ENCODE measurements around the gene CDH13. TPM values are rescaled to one million over a fixed set of nuclear protein-coding genes. Genes with fewer than 3 reads are reported as not detected.

The CDH13 gene
- total and polyA plus RNA-seq, 2 donors (not counting 3 experiments of a cell fraction or from before 2014, with no cell fraction given) = 96.6 to 124 TPM

GRCh38 chr16:82793528-82794245, 166.9 kb downstream of the CDH13 start:
- Histone ChIP-seq H3K4me3 (replicated peaks in 1 of 3; ENCODE audit: insufficient read depth in 1 of 3, low read depth in 1 of 3, low read length in 3 of 3) (no peak overlapping the region), H3K27ac (ENCODE audit: insufficient read depth, low read depth, low read length) (no peak overlapping the region), H3K36me3 (ENCODE audit: control insufficient read depth in 2 of 2, extremely low read depth in 1 of 2, insufficient read depth in 2 of 2, low read length in 2 of 2) (no peaks in the 10 kb centered on the region), H3K9me1 (replicated peaks; ENCODE audit: control insufficient read depth, extremely low read depth, insufficient read depth, low read length) (no peaks in the 10 kb centered on the region), H2AFZ (ENCODE audit: low read depth, low read length) (no peak overlapping the region), H3K9ac (replicated peaks; ENCODE audit: extremely low read depth, insufficient read depth, low read length) (no peak overlapping the region), H4K20me1 (replicated peaks; ENCODE audit: control insufficient read depth, extremely low read depth, insufficient read depth, low read length) (no peaks in the 10 kb centered on the region), H3K4me2 (ENCODE audit: insufficient read depth, low read length) (no peak overlapping the region), H3K9me3 (replicated peaks; ENCODE audit: control insufficient read depth, insufficient read depth, low read length) (no peaks in the 10 kb centered on the region), H3K79me2 (ENCODE audit: control insufficient read depth, insufficient read depth, low read length) (no peaks in the 10 kb centered on the region), H3K27me3 (ENCODE audit: control insufficient read depth in 2 of 2, insufficient read depth in 2 of 2, low read length in 2 of 2) (no peaks in the 10 kb centered on the region), H3K4me1 (ENCODE audit: control insufficient read depth, extremely low read depth, insufficient read depth, low read length) (no peaks in the 10 kb centered on the region)
- intact Hi-C loops (cut with micrococcal nuclease) (no loop called here), dilution Hi-C loops (cut with MboI; ENCODE audit: extremely low pct_ligation_motif_present, low sequenced_read_pairs) (no loop called here)
- CTCF ChIA-PET = no interaction called here
- no TSS peak for BruUV-seq (replicated peaks)
- POLR2A ChIA-PET = no interaction called here
- DNase-seq (ENCODE audit: low read depth, low spot score) (no peak), FAIRE-seq (no peak)
- TF ChIP-seq JUN (IDR thresholded peaks at IDR 0.05; ENCODE audit: borderline replicate concordance, insufficient read depth, insufficient read length, low read depth) = no peak
- TF ChIP-seq POLR2AphosphoS5 (IDR thresholded peaks at IDR 0.05; ENCODE audit: insufficient read depth, low read depth, low read length) = no peak
- no peak for TF ChIP-seq GATA2 (IDR thresholded peaks at IDR 0.05; ENCODE audit: insufficient read depth, insufficient read length, low read depth, low read length)
- TF ChIP-seq FOS (IDR thresholded peaks at IDR 0.05; ENCODE audit: borderline replicate concordance, insufficient read depth, low read length) = no peak
- no peak for TF ChIP-seq MYC (IDR thresholded peaks at IDR 0.05; ENCODE audit: low read depth, low read length)
- TF ChIP-seq POLR2A (IDR thresholded peaks at IDR 0.05; ENCODE audit: low read depth, low read length) = no peak
- no peak for TF ChIP-seq EZH2 (IDR thresholded peaks at IDR 0.05; ENCODE audit: borderline replicate concordance, low read depth, low read length, severe bottlenecking)
- no peak for TF ChIP-seq MAX (IDR thresholded peaks at IDR 0.05; ENCODE audit: insufficient read depth, insufficient read length)
- no peak for TF ChIP-seq CTCF (IDR thresholded peaks at IDR 0.05; ENCODE audit: extremely low read depth in 1 of 2, insufficient read depth in 1 of 2, low read depth in 1 of 2, low read length in 2 of 2)

Data from endothelial cell of umbilical vein (primary cell).